HepG2 (cell line): Measurements from ENCODE around the gene THRA. TPM values are rescaled to one million over a fixed set of nuclear protein-coding genes. Genes with fewer than 3 reads are reported as not detected.

Experiments
- ARNT2 ChIP-seq: sonication (generic); formaldehyde crosslinking; IDR thresholded peaks from 2 replicates; pipeline ENCODE4 v1.8.0; 2022; ENCODE audit warnings: mild to moderate bottlenecking, low read depth, missing genetic modification reagents, moderate library complexity
- BRF2 ChIP-seq: sonication (generic); formaldehyde crosslinking; IDR thresholded peaks from 2 replicates; pipeline ENCODE4 v1.8.1; 2022; ENCODE audit warnings: mild to moderate bottlenecking, missing genetic modification reagents
- CENPBD1 ChIP-seq: sonication (generic); formaldehyde crosslinking; IDR thresholded peaks from 2 replicates; pipeline ENCODE4 v1.8.0; 2022; ENCODE audit warnings: missing genetic modification reagents, low read depth, mild to moderate bottlenecking, borderline replicate concordance
- IRF1 ChIP-seq: sonication (generic); formaldehyde crosslinking; IDR thresholded peaks from 2 replicates; pipeline ENCODE4 v1.4.0; 2020; ENCODE audit warnings: low read depth, mild to moderate bottlenecking, missing genetic modification reagents
- MAX ChIP-seq: IDR thresholded peaks from 2 replicates; pipeline ENCODE4 v1.6.1; 2012; ENCODE audit warnings: inconsistent platforms
- NCOA2 ChIP-seq: sonication (generic); formaldehyde crosslinking; IDR thresholded peaks from 2 replicates; pipeline ENCODE4 v1.8.0; 2022; ENCODE audit warnings: inconsistent platforms
- NFAT5 ChIP-seq: sonication (generic); formaldehyde crosslinking; IDR thresholded peaks from 2 replicates; pipeline ENCODE4 v1.4.0; 2020; ENCODE audit warnings: missing genetic modification reagents
- REPIN1 ChIP-seq: sonication (generic); formaldehyde crosslinking; IDR thresholded peaks from 2 replicates; pipeline ENCODE4 v1.8.0; 2022; ENCODE audit warnings: missing genetic modification reagents, low read depth, mild to moderate bottlenecking, borderline replicate concordance
- TAF15 ChIP-seq: fragments of 200-400 bp; formaldehyde crosslinking; IDR thresholded peaks from one replicate; pipeline ENCODE4 v1.6.1; 2018; ENCODE audit warnings: mild to moderate bottlenecking, low read depth, low read length; ENCODE audit not compliant: poor library complexity, severe bottlenecking
- TBL1XR1 ChIP-seq: fragments of 150-350 bp; IDR thresholded peaks from 2 replicates; pipeline ENCODE4 v1.6.1; 2014; ENCODE audit warnings: borderline replicate concordance, low read length; ENCODE audit not compliant: partially characterized antibody
- ZNF205 ChIP-seq: IDR thresholded peaks from 2 replicates; pipeline ENCODE4 v1.6.1; 2018; ENCODE audit warnings: missing biosample characterization, missing genetic modification reagents
- ZNF276 ChIP-seq: sonication (generic); formaldehyde crosslinking; IDR thresholded peaks from 2 replicates; pipeline ENCODE4 v1.4.0; 2020; ENCODE audit warnings: mild to moderate bottlenecking, low read depth, missing genetic modification reagents
- ZNF441 ChIP-seq: sonication (generic); formaldehyde crosslinking; IDR thresholded peaks from 2 replicates; pipeline ENCODE4 v1.7.0; 2021; ENCODE audit warnings: missing genetic modification reagents, borderline replicate concordance
- ZNF569 ChIP-seq: sonication (generic); formaldehyde crosslinking; IDR thresholded peaks from 2 replicates; pipeline ENCODE4 v1.5.0; 2020; ENCODE audit warnings: mild to moderate bottlenecking, missing genetic modification reagents, moderate library complexity, borderline replicate concordance
- ZNF850 ChIP-seq: sonication (generic); formaldehyde crosslinking; conservative IDR thresholded peaks from 2 replicates; pipeline ENCODE4 v1.9.0; 2021; ENCODE audit warnings: mild to moderate bottlenecking, missing genetic modification reagents
- ZSCAN12 ChIP-seq: sonication (generic); formaldehyde crosslinking; IDR thresholded peaks from 2 replicates; pipeline ENCODE4 v1.9.0; 2021; ENCODE audit warnings: mild to moderate bottlenecking, missing genetic modification reagents
- ZSCAN22 ChIP-seq: sonication (generic); formaldehyde crosslinking; IDR thresholded peaks from 2 replicates; pipeline ENCODE4 v1.4.0; 2020; ENCODE audit warnings: mild to moderate bottlenecking, missing genetic modification reagents
- polyA plus RNA-seq, 8 experiments: library from polyadenylated mRNA; depleted of rRNA in 3 of 8; stranded (reverse) in 7 of 8; unstranded in 1 of 8; fragments of >200 nt; fragmentation: Illumina TruSeq in 4 of 8; extraction: Trizol in 4 of 8; gene quantifications; 2 replicates each; pipeline versions ENCODE4 v1.2.1 to v1.2.3, GENCODE V29; 2011 to 2016; ENCODE audit warnings: low read depth in 4 of 8, missing spikeins in 1 of 8, mixed read lengths in 1 of 8; ENCODE audit not compliant: insufficient read depth in 1 of 8
- total RNA-seq, 5 experiments: library from RNA; depleted of rRNA; stranded (reverse); fragments of >200 nt; fragmentation: Illumina TruSeq; extraction: Trizol; gene quantifications; 2 replicates each; pipeline ENCODE4 v1.2.3, GENCODE V29; 2016; ENCODE audit warnings: low read depth in 1 of 5

Gene THRA
- total and polyA plus RNA-seq, 2 of the 13 experiments (the other 11 are each of a cell fraction or from before 2014, with no cell fraction given), result 8.0 to 9.9 TPM

GRCh38 chr17:40100669-40101366 lies 38.1 kb downstream of the THRA start (continued):
- TF ChIP-seq MAX, result peak; percentile 100
- no peak for TF ChIP-seq TAF15
- peak; percentile 96 for TF ChIP-seq NCOA2 (CRISPR knock-in tag)
- peak; percentile 76; the same call in 1 of the 2 replicates for TF ChIP-seq ZSCAN22 (CRISPR knock-in tag)
- TF ChIP-seq ARNT2 (CRISPR knock-in tag), result peak; percentile 99
- TF ChIP-seq ZNF441 (CRISPR knock-in tag), result peak; percentile 93
- TF ChIP-seq CENPBD1, result peak; percentile 50; the same call in 1 of the 2 replicates
- TF ChIP-seq ZNF276 (CRISPR knock-in tag), result peak; percentile 99
- TF ChIP-seq ZNF850 (CRISPR knock-in tag), result no peak
- peak; percentile 97; the same call in 1 of the 2 replicates for TF ChIP-seq ZNF569
- peak; percentile 93 for TF ChIP-seq REPIN1 (CRISPR knock-in tag)
- peak; percentile 95 for TF ChIP-seq TBL1XR1
- peak; percentile 99 for TF ChIP-seq NFAT5 (CRISPR knock-in tag)
- TF ChIP-seq ZSCAN12 (CRISPR knock-in tag), result peak; percentile 98
- TF ChIP-seq ZNF205 (CRISPR knock-in tag), result peak; percentile 70
- peak; percentile 95; the same call in 1 of the 2 replicates for TF ChIP-seq IRF1 (CRISPR knock-in tag)
- TF ChIP-seq BRF2 (CRISPR knock-in tag), result peak; percentile 88; the same call in 1 of the 2 replicates
